Measurements from ENCODE around the gene MAGEF1. TPM values are rescaled to one million over a fixed set of nuclear protein-coding genes. Genes with fewer than 3 reads are reported as not detected.

Gene MAGEF1
- total and polyA plus RNA-seq, 2 of the 8 experiments (the other 6 are each of a cell fraction or from before 2014, with no cell fraction given) = 26.5 to 56.7 TPM

GRCh38 chr3:184693011-184693975, 18.6 kb downstream of the MAGEF1 start:
- Histone ChIP-seq H2AK5ac (ENCODE audit: low read depth, low read length) (no peak overlapping the region), H3K23ac (ENCODE audit: insufficient read length) (no peak overlapping the region), H2BK5ac (ENCODE audit: low read depth, low read length) (no peak overlapping the region), H3K4me3 (ENCODE audit: extremely low read depth in 1 of 4, insufficient read depth in 2 of 4, low read depth in 3 of 4, low read length in 4 of 4) (no peak overlapping the region), H2AFZ (ENCODE audit: low read length) (no peak overlapping the region), H4K8ac (ENCODE audit: extremely low read depth, insufficient read depth, low read length) (no peak overlapping the region), H3K14ac (ENCODE audit: insufficient read length) (no peak overlapping the region), H3K4me2 (ENCODE audit: insufficient read depth in 1 of 2, low read depth in 2 of 2, low read length in 2 of 2) (no peak overlapping the region), H3K56ac (replicated peaks; ENCODE audit: insufficient read length, low read depth, low read length) (no peak overlapping the region), H3K27ac (ENCODE audit: low read depth, low read length) (no peak overlapping the region), H3K9ac (replicated peaks in 1 of 4; ENCODE audit: extremely low read depth in 1 of 4, low read depth in 3 of 4, low read length in 3 of 4) (no peak overlapping the region), H2BK15ac (ENCODE audit: low read length) (0 out of 2 replicates have a peak overlapping the region, but pooled peaks have one; percentile 31), H4K91ac (replicated peaks; ENCODE audit: insufficient read length, low read length) (no peak overlapping the region), H3K27me3 (replicated peaks in 1 of 4; ENCODE audit: control insufficient read depth in 3 of 4, extremely low read depth in 1 of 4, insufficient read depth in 3 of 4, low read length in 3 of 4) (peaks cover 0 to 3% (median 0%) of the 10 kb centered on the region in 4 experiments; a peak in 1 of 7 replicates), H2BK12ac (ENCODE audit: low read depth, low read length) (no peak overlapping the region), H3K79me2 (ENCODE audit: control insufficient read depth in 1 of 2, insufficient read depth in 2 of 2, low read length in 2 of 2) (no peaks in the 10 kb centered on the region), H4K20me1 (replicated peaks in 1 of 2; ENCODE audit: control insufficient read depth in 1 of 2, insufficient read depth in 2 of 2, low read length in 2 of 2) (no peaks in the 10 kb centered on the region), H3K9me3 (ENCODE audit: insufficient read depth in 2 of 2, low read depth in 1 of 2, low read length in 1 of 2) (no peaks in the 10 kb centered on the region), H2BK20ac (ENCODE audit: low read length) (peak overlapping the region; percentile 32; the same call in 1 of the 2 replicates), H4K5ac (ENCODE audit: insufficient read length, low read depth, low read length) (no peak overlapping the region), H3K79me1 (ENCODE audit: low read depth, low read length) (no peaks in the 10 kb centered on the region), H3K23me2 (ENCODE audit: low read depth, low read length) (no peaks in the 10 kb centered on the region; the same call in 1 of the 2 replicates), H2BK120ac (replicated peaks; ENCODE audit: low read depth, low read length) (no peak overlapping the region), H3K18ac (ENCODE audit: extremely low read depth, low read length) (0 out of 2 replicates have a peak overlapping the region, but pooled peaks have one; percentile 38), H3K36me3 (ENCODE audit: control insufficient read depth in 2 of 4, insufficient read depth in 4 of 4, low read length in 3 of 4) (no peaks in the 10 kb centered on the region), H3K4me1 (replicated peaks in 1 of 4; ENCODE audit: control insufficient read depth in 3 of 4, insufficient read depth in 4 of 4, low read length in 3 of 4) (peaks cover 2 to 9% (median 4%) of the 10 kb centered on the region in 4 experiments; a peak in 4 of 7 replicates), H3K4ac (replicated peaks; ENCODE audit: insufficient read length, low read depth, low read length) (no peak overlapping the region)
- WGBS, 2 experiments (ENCODE audit: extremely low coverage in 1 of 2, insufficient coverage in 1 of 2, insufficient read length in 1 of 2, insufficient replicate concordance in 2 of 2, low coverage in 1 of 2, low lambda C conversion rate in 2 of 2, missing lambda C conversion rate in 1 of 2) = 84% methylated on average over 16 of the region's 16 CpGs; no CpG with 5 or more reads in 1 of the 2 experiments
- POLR2A ChIA-PET (ENCODE audit: partially characterized antibody) = interaction anchor here (0.6 to 2.4 kb wide), 5 partner anchors 14 to 117 kb away, joined by 3 to 13 read pairs (median 3); partner anchors contain the start of gene MAGEF1
- DNase-seq (ENCODE audit: low read depth in 1 of 2, low spot score in 2 of 2) (no peak), FAIRE-seq (no peak)
- TF ChIP-seq CBX5 (IDR thresholded peaks at IDR 0.05; ENCODE audit: low read depth, low read length) (no peak), SAP30 (IDR thresholded peaks at IDR 0.05; ENCODE audit: insufficient read depth, insufficient replicate concordance, low read length) (no peak), TAF1 (IDR thresholded peaks at IDR 0.05; ENCODE audit: low read depth, low read length) (no peak), HDAC6 (IDR thresholded peaks at IDR 0.05; ENCODE audit: low read depth, low read length) (no peak), ZNF274 (IDR thresholded peaks at IDR 0.05; ENCODE audit: borderline replicate concordance, extremely low read depth, low read length) (no peak)
- CTCF ChIA-PET (ENCODE audit: partially characterized antibody) = interaction anchor here (0.6 to 2.6 kb wide), 14 partner anchors 13 to 721 kb away, joined by 3 to 13 read pairs (median 4); partner anchors contain the start of gene MAGEF1
